Superior temporal gyrus (tissue), 1 donor: ENCODE data around the gene HYDIN.
A peak's percentile ranks its signal among the peaks of the same experiment; 100 is the strongest.
"Not testable (repeated sequence)": the region's sequence is repeated elsewhere in the genome, so short reads cannot be mapped to it uniquely, and the experiment has no call there.

Experiments used
- DNase-seq: peaks from one replicate; pipeline ENCODE4 v3.0.0-alpha.2; 2016; ENCODE audit errors: extremely low spot score

The HYDIN gene

DNA sequence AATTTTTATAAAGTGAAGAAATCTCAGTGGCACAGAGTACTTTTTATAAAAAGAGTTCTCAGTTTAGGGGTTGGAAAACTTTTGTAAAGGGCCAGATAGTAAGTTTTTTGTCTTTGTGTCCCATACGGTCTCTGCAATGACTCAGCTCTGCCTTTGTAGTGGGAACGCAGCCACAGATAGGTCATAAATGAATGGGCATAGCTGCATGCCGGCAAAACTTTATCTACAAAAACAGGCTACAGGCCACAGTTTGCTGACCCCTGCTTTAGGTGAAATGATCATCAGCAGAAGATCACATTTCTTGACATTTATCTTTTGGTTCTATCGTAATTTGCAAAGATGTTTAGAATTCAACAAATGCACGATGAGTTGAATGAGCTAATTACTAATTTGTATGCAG lies 365.8 kb downstream of the HYDIN start:
- DNase-seq = not testable (repeated sequence)

DNA sequence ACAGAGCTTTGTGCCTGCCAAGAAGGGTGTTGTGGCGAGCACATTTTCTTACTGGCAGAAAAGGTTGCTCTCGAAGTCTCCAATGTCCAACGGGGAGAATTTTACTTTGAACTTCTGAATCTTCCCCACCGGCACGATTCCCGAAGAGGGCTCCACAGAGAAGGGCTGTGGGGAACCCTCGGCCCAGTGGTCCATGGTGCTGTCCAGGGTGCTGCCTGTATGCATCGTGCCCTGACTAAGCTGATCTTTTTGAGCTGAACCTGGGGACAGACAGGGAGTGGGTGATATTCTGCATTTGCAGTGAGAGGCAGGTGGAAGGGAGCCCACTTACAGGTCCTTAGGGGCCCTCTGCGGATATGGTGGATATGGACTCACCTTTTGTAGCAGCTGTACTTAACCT lies 368.5 kb downstream of the HYDIN start:
- DNase-seq = not testable (repeated sequence)

DNA sequence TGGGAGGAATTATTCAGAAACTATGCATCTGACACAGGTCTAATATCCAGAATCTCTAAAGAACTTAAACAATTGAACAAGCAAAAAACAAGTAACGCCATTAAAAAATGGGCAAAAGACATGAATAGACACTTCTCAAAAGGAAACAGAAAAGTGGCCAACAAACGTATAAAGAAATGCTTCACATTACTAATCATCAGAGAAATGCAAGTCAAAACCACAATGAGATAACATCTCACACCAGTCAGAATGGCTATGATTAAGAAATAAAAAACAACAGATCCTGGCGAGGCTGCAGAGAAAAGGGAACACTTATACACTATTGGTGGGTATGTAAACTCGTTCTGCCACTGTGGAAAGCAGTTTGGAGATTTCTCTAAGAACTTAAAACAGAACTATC lies 379.2 kb downstream of the HYDIN start:
- not testable (repeated sequence) for DNase-seq

DNA sequence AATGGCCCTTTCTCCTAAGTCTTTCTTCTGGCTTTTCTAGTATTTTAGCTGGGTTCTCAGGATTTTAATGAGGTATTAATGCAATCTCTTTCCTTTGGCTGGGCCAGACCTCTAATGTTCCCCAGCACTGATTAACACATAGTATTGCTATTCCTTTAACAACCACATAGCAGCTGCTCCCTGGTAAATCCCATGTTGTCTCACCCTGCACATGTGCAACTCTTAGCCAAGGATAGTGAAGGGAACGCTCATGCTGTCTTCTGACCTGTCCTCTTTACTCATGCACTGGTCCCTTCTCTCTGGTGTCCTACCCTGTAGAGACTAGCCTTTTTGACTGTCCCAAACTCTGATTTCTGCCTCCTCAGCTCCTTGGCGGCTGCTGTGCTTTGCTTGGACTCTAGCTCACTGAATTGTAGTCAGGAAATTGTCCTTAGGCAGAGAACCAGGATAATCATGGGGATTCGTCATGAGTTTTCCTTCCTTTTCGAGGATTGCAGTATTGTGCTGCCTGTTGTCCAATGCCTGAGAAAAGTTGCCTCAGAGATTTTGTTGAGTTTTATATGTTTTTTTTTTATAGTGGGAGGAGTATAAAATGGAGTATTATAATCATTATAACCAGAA lies 406.9 kb downstream of the HYDIN start:
- not testable (repeated sequence) for DNase-seq

DNA sequence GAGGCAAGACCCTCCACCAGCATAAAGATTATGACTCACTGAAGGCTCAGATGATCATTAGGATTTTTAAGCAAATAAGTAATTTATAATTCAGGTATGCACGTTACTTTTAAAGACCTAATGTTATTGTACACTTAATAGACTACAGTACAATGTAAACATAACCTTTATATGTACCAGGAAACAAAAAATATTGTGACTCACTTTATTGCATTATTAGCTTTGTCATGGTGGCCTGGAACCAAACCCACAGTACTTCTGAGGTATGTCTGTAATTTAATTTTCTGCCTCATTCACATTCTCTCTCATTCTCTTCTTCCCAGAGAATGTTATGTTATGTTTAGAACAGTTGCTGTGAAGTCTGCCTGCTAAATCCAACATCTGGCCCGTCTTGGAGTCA lies 407.8 kb downstream of the HYDIN start:
- not testable (repeated sequence) for DNase-seq

DNA sequence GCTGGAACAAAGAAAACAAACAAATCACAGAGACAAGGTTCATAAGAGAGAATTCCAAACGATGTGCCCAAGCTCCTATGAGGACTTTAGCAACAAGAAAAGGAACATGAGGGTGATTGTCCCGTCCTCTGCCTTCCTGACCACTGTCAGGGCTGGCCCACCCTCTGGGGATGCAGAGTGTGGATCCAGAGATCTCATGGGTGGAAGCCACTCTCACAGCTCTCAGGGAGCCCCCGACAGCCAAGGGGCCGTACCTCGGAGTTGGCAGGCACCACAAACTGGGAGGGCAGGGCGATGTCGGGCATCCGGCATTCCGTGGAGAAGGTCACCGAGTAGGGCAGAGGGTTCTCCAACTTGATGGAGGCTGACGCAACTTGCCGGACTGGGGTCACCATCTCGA lies 412.4 kb downstream of the HYDIN start:
- not testable (repeated sequence) for DNase-seq

DNA sequence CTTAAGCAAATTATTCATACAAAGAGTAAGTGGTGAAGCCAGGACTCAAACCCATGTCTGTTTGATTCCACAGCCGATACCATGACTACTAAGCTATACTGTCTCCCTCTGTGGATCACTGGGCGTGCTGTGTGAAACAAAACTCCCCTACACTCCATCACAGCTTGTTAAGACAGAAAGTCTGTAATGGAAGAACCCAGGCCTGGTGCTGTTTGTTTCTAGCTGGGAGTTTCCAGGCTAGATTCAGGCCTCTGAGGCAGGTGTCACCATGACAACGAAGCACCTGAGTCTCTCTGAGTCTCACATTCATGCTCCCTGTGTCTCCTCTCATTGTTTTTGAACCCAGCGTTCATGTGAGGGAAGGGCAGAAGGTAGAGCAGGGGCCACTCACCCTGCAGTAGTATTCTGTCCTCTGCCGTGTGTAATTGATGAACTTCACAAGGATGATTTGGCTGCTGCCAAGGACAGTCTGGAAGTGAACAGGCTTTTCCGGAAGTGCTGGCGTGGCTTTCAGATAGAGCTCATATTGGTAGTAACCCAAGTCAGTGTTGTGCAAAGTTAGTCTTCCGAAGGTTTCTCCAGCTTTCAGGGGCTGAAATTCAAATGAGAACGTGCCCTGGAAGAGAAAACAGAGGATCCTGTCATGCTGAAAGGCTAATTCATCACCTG lies 421.0 kb downstream of the HYDIN start:
- DNase-seq = no peak

DNA sequence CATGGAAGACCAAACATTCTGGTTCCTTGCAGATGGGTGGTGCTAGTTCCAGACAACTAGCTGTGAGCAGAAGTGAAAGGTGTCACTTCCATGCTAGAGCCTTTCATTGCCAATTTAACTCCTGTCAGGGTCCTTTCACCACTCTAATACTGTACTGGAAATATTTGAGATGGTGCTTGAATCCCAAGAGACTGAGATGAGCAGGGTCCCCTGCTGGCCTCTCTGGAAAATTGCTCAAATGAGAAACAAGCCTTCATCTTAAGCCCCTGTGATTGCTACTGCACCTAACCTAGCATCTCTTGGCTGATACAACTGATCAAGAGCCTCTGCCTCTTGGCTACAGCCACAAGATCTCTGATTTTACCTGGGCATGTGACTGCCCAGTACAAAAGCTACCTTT lies 422.2 kb downstream of the HYDIN start:
- no peak for DNase-seq

DNA sequence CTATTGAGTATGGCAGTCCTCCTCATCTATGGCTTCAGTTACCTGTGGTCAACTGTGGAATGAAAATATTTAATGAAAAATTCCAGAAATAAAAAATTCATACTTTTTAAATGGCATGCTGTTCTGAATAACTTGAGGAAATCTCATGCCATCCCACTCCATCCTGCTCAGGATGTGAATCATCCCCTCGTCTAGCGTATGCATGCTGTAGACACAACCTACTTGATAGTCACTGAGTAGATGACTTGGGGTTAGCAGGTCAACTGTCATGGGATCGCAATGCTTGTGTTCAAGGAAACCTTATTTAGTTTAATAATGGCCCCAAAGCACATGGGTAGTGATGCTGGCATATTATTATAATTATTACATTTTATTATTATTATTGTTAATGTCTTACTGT lies 424.7 kb downstream of the HYDIN start:
- DNase-seq = no peak

DNA sequence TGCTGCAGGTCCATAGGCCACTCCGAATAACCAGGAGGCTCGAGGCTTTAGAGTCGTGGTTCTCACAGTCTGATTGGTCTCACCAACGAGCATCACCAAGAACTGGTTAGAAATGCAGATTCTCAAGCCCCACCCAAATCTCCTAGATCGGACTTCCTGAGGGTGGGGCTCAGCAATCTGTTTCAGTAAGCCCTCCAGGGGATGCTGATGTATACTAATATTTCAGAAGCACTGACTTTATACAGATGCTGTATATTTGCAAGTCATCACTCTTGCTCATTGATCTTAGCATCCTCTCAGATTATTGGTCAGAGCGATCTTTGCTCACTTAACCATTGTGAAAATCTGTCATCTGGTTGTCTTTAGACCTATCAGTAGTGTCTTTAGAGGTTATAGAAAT lies 425.1 kb downstream of the HYDIN start:
- DNase-seq = no peak

DNA sequence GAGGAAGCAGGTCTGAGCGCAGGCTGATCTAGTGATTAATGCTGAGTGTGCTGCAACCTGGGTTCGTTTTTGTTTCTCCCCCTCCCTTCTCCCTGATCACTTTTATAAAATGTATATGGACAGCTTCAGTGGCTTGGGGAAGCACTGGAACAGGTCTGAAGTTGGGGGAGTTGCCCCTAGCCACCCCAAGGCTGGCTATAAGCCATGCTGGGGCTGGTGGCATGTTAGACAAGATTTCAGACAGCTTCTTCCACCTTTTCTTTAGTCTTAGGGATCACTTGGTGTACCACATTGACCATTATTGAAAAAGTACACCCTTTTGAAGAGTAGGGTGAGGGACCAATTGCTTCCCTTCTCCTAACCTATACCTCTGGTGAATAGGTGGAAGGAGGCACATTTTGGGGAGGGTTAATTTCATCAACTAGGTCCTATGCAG lies 425.8 kb downstream of the HYDIN start:
- no peak for DNase-seq

DNA sequence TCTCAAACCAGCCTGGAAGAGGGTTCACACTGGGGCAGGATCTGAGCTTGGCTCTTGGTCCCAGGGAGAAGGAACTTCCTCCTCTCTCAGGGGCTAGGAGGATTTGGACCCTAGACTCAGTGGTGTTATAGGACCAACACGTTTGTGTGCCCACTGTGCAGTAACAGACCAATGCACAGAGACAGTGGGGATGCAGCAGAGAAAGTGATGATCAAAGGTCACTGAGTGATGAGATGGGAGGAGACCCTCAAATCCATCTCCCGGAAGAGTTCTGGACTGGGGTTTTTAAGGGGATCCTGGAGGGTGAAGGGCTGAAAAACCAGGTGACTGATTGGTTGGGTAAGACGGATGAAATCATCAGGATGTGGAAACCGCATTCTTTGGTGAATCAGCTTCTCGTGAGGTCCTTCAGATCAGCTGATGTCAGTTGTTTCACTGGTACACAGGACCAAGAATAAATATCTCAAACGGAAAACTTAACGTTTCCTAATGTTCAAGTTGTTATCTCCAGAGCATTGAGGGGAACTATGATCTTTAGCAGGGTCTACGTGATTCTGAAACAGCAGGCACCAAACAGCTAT lies 426.3 kb downstream of the HYDIN start:
- DNase-seq = no peak

DNA sequence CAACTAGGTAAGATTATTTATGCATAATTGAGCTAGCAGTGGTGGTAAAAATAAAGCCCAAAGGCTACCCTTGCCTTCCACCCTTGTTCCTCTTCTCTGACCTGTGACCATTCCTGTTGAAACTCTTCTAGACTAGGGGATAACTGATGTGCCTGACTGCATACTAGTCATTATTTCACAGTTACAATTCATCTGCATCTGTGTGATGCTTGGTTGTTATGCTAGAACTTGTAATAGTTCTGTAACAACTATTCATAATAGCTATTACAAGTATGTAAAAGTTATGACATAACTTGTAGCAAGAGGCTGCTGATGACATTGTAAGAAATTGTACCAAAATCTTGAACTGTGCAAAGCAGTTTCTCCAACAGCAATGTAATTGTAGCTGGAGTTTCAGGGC lies 427.2 kb downstream of the HYDIN start:
- DNase-seq = no peak

DNA sequence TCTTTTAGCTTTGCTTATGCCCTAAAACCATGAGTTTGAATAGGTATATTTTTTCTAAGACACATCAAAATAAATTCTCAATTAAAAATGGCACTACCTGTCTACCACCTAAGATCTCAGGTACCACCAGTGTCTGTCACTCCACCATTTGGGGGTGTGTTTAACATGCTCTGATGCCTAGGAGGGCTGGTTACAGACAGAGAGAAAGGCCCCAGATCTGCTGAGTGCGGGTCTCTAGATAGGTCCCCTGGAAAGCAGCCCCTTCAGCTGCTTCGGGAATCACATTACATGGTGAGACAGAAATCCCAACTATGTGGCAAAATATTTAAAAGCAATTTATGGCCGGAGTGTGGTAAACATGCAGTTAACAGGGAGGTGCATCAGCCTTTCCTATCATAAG lies 428.9 kb downstream of the HYDIN start:
- DNase-seq = no peak

DNA sequence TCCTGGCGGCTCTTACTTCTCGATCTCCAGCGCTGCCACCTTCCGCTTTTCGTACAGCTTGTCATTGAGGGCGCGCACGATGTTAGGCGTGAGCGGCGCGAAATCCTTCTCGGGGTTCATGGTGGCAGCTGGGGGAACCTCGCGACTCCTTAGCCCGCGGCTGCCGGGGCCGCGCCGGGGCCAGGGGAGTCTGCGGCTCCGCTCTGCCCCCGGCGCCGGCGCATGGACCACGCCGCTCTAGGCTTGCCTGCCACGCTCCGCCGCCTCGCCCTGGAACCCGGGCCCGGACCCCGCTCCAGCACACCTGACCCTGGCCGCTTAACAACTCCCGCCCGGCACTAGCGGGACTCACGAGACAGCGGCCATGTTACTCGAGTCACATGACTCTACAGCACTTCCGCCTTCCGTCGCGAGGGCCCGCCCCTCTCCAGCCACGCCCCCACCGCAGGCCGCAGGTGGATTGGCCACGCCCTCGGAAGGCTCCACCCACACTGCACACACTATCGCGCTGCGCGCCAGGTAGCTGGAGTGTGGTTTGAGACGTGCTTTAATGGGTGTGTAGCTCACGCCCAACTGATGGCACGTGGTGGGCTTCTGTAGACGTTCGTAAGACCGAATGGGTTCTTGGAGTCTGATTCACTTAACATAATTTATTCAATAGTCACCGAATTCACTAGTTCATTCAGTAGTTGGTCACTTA lies 429.6 kb downstream of the HYDIN start, which contains the start of gene VAC14:
Gene VAC14, minus strand, starts transcription at position 378 of the 700 bp plus-strand sequence. Its CDS starts 258 bp downstream, at position 120.
- DNase-seq = peak; percentile 90

DNA sequence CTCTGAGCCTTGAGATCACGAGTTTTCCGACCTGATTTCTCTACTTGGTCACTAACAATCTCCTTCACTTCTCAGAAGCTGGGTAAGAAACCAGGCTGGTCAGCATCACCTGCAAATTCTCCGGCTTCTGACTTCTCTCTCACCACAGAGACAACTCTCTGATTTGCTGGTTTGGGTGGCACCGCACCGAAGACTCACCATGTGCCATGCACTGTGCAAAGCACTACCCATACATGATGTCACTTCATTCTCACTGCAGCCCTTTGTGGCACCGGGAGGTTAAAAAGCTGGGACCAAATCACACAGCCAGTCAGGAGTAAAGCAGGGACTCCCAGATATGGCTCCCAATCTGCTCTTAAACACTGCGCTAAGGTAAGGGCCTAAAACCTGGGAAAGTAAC lies 430.2 kb downstream of the HYDIN start:
- DNase-seq = no peak

DNA sequence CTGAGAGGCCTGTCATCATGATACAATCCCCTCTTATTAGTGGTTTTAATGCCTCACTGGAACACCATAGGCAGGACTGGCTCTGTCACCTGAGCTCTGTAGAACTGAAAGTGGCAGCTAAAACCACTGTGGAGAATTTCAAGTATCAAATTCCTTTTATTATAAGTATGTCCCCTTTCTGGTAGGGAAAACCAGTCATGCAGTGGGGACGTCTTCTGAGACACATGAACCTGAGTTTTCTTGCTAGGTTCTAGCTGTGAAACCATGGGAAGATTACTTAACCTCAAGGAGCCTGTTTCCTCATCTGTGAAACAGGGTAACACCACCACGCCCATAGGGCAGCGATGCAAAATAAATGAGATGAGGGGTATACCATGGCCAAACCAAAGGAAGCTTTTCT lies 434.2 kb downstream of the HYDIN start:
- no peak for DNase-seq

DNA sequence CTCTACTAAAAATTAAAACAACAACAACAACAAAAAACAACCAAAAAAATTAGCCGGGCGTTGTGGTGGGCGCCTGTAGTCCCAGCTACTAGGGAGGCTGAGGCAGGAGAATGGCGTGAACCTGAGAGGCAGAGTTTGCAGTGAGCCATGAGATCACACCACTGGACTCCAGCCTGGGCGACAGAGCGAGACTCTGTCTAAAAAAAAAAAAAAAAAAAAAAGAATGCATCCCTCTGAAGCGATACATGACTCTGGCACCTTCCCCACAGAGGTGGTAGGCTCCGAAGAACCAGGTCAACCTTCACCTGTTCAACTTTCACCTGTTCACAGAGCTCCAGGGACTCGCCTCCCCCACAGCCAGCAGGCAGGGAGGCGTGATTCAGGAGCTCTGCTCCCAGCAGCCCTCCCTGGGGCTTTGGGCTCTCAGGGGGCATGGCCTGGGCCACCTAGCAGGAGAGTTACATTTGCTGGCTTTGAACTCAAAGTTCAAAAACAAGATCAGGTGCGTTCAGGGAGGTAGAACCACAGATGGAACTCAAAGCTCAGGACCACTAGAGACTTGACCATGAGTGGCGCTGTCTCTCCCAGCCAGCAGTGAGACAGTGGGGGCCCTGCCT lies 435.1 kb downstream of the HYDIN start:
- no peak for DNase-seq

DNA sequence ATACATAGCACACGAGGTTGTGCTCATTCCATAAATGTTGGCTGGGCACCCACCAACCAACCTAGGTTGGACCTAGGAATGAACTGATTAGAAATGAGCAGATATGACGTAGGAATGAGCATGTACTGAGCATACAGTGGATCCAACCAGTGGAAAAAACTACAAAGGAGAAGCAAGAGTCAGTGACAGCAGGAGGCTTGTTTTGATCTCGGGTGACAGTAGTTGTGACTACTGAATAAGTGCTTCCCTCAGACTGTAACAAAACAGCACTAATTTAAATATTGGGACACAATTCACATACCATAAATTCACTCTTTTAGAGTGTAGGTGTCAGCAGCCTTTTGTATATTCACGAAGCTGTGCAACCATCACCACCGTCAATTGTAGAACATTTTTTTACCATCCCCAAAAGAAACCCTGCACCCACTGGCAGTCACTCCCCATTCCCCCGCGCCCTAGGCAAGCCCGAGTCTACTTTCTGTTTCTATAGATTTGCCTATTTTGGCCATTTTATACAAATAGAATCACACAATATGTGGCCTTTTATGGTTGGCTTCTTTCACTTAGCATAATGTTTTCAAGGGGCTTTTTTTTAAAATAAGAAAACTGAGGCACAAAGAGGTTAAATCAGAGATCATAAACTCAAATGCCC lies 436.5 kb downstream of the HYDIN start:
- no peak for DNase-seq

DNA sequence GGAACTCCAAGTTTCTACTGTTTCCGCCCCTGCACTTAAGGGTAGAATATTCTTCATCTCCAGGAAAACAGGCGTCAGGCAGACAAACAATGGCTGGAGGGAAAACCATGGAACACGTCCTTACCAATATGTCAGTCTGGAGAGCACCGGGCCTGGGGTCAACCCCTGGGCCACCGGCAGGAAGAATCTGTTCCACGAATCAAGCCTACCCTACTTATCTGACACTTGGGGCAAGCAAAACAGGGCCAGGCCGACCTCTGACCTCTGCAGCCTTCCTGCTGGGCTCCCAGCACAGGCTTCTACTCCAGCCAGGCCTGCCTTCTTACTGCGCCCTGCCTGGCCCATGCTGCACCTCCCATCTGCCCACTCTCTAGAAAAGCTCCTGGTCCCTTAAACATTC lies 439.7 kb downstream of the HYDIN start:
- no peak for DNase-seq

DNA sequence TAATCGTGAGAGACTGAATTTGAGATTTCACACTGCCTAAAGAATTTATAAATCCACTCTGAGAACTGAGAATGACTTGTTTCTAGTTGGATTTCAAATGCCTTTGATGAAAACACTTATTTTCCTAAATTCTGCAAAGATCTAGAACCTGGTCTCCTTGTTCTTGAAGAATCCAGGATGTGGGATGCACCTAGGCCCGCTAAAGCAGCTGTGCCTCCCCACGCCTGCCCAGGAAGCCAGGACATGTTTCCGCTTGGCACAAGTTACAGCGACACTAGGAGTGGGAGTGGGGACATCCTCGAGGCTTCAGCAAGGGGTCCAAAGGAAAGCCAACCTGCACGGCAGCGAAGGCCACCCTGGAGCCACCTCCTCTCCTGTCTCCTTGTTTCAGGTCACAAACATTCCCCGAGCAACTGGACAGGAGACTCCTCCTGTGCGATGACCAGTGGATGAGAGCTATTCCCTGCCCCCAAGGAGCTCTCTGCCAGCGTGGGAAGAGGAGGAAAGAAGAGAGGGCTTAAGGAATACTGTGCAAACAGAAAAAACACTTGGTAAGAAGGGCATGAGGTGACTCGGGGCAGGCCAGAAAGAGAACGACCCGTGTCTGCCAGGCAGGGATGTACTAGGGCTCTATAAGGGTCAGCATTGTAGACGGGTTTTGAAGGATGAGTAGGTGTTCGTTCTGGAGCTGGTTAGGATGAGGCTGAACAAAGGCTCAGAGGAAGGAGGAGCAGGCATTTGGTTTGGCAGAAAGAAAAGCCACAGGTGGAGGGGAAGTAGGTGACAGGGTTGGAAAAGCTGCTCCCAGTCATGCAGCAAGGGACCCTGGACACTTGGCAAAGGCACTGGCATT lies 440.7 kb downstream of the HYDIN start:
- DNase-seq = no peak
